Suprapubic skin (tissue), 4 donors: ENCODE results near the gene SLC35G3. TPM values are rescaled to one million over a fixed set of nuclear protein-coding genes. Genes with fewer than 3 reads are reported as not detected.
"Not testable (repeated sequence)": the region's sequence is repeated elsewhere in the genome, so short reads cannot be mapped to it uniquely, and the experiment has no call there.

ENCODE experiments used
- DNase-seq, 2 donors: peaks; one replicate each; pipeline ENCODE4 v3.0.0-alpha.2; 2019; ENCODE audit warnings: low spot score in 2 of 2
- H3K27ac ChIP-seq: fragments of 200-600 bp; sonication (generic); one replicate; pipeline ENCODE4 v1.5.1; 2019
- H3K27me3 ChIP-seq: fragments of 200-600 bp; sonication (generic); one replicate; pipeline ENCODE4 v1.5.1; 2019
- H3K36me3 ChIP-seq: fragments of 200-600 bp; sonication (generic); one replicate; pipeline ENCODE4 v1.5.1; 2019
- H3K4me1 ChIP-seq: fragments of 200-600 bp; sonication (generic); one replicate; pipeline ENCODE4 v1.5.1; 2019
- H3K4me3 ChIP-seq: fragments of 200-600 bp; sonication (generic); one replicate; pipeline ENCODE4 v1.5.1; 2019; ENCODE audit warnings: mild to moderate bottlenecking
- H3K9me3 ChIP-seq: fragments of 200-600 bp; sonication (generic); one replicate; pipeline ENCODE4 v1.5.1; 2019
- CTCF ChIP-seq, 2 donors: fragments of 200-600 bp in 1 of 2; fragments of 450-650 bp in 1 of 2; sonication (generic) in 1 of 2; IDR thresholded peaks; one replicate each; pipeline ENCODE4 v1.5.1; 2016 to 2019; ENCODE audit warnings: antibody characterized with exemption in 2 of 2, mild to moderate bottlenecking in 1 of 2, moderate library complexity in 1 of 2
- EP300 ChIP-seq: sonication (generic); formaldehyde crosslinking; IDR thresholded peaks from one replicate; pipeline ENCODE4 v1.6.1; 2017; ENCODE audit warnings: antibody characterized with exemption
- POLR2A ChIP-seq, 2 donors: fragments of 450-650 bp; IDR thresholded peaks; one replicate each; pipeline ENCODE4 v1.6.1; 2017; ENCODE audit warnings: antibody characterized with exemption in 2 of 2, mild to moderate bottlenecking in 2 of 2, moderate library complexity in 2 of 2
- POLR2AphosphoS5 ChIP-seq, 3 donors: sonication (generic); formaldehyde crosslinking; IDR thresholded peaks; one replicate each; pipeline ENCODE4 v1.6.1; 2017; ENCODE audit warnings: antibody characterized with exemption in 3 of 3
- WGBS: methylation state at CpG from one replicate; pipeline ENCODE4 v1.1.5; 2018; 5-methylcytosine and 5-hydroxymethylcytosine counted together
- total RNA-seq, 4 donors: library from RNA; depleted of rRNA; stranded (reverse); fragments of >200 nt; gene quantifications; one replicate each; pipeline ENCODE4 v1.1.0, GENCODE V29; 2016

SLC35G3 gene
- total RNA-seq, 4 donors from 2014 or later: not detected

- Histone ChIP-seq H3K27ac (no peak overlapping the region), H3K4me1 (no peaks in the 10 kb centered on the region), H3K36me3 (no peaks in the 10 kb centered on the region), H3K27me3 (peaks cover 7% of the 10 kb centered on the region), H3K9me3 (no peaks in the 10 kb centered on the region), H3K4me3 (no peak overlapping the region)
- WGBS: 43% methylated on average over 2 of the region's 2 CpGs
- TF ChIP-seq EP300 (no peak), CTCF (IDR thresholded peaks at IDR 0.05) (no peak), POLR2AphosphoS5 (IDR thresholded peaks at IDR 0.05) (no peak), POLR2A (IDR thresholded peaks at IDR 0.05) (no peak)
- DNase-seq: no peak
Measured at GRCh38 chr17:35188111-35188510, 6.1 kb downstream of the SLC35G3 start.

- DNase-seq: no peak
- Histone ChIP-seq H3K36me3 (no peaks in the 10 kb centered on the region), H3K4me3 (no peak overlapping the region), H3K27ac (no peak overlapping the region), H3K9me3 (no peaks in the 10 kb centered on the region), H3K4me1 (no peaks in the 10 kb centered on the region), H3K27me3 (peaks cover 7% of the 10 kb centered on the region)
- WGBS: 77% methylated on average over 2 of the region's 2 CpGs
- TF ChIP-seq CTCF (IDR thresholded peaks at IDR 0.05): no peak
- no peak for TF ChIP-seq POLR2AphosphoS5 (IDR thresholded peaks at IDR 0.05)
- TF ChIP-seq EP300: no peak
- no peak for TF ChIP-seq POLR2A (IDR thresholded peaks at IDR 0.05)
Measured at GRCh38 chr17:35187481-35187880, 6.7 kb downstream of the SLC35G3 start.

- TF ChIP-seq POLR2AphosphoS5 (IDR thresholded peaks at IDR 0.05) (no peak), CTCF (IDR thresholded peaks at IDR 0.05) (no peak), EP300 (no peak), POLR2A (IDR thresholded peaks at IDR 0.05) (no peak)
- Histone ChIP-seq H3K4me3 (no peak overlapping the region), H3K4me1 (no peaks in the 10 kb centered on the region), H3K27ac (no peak overlapping the region), H3K36me3 (no peaks in the 10 kb centered on the region), H3K27me3 (peaks cover 7% of the 10 kb centered on the region), H3K9me3 (no peaks in the 10 kb centered on the region)
- WGBS: 36% methylated on average over 1 of the region's 1 CpG
- DNase-seq: no peak
Measured at GRCh38 chr17:35185849-35186248, 8.3 kb downstream of the SLC35G3 start.

GRCh38 chr17:35184274-35184673 is 9.9 kb downstream of the SLC35G3 start:
- TF ChIP-seq POLR2A (IDR thresholded peaks at IDR 0.05) (no peak), CTCF (IDR thresholded peaks at IDR 0.05) (no peak), EP300 (no peak), POLR2AphosphoS5 (IDR thresholded peaks at IDR 0.05) (no peak)
- WGBS: 39% methylated on average over 3 of the region's 3 CpGs
- no peak for DNase-seq

GRCh38 chr17:35183332-35183731 is 10.9 kb downstream of the SLC35G3 start:
- Histone ChIP-seq H3K27me3 (peaks cover 7% of the 10 kb centered on the region), H3K9me3 (no peaks in the 10 kb centered on the region), H3K4me1 (no peaks in the 10 kb centered on the region), H3K4me3 (no peak overlapping the region), H3K36me3 (no peaks in the 10 kb centered on the region), H3K27ac (no peak overlapping the region)
- 59% methylated on average over 6 of the region's 6 CpGs for WGBS
- TF ChIP-seq EP300 (no peak), POLR2AphosphoS5 (IDR thresholded peaks at IDR 0.05) (no peak), POLR2A (IDR thresholded peaks at IDR 0.05) (no peak)
- no peak for DNase-seq

More at GRCh38 chr17:35184274-35184673, 9.9 kb downstream of the SLC35G3 start:
- H3K9me3 ChIP-seq: no peaks in the 10 kb centered on the region
- H3K27me3 ChIP-seq: peaks cover 7% of the 10 kb centered on the region
- no peak overlapping the region for H3K27ac ChIP-seq
- no peaks in the 10 kb centered on the region for H3K36me3 ChIP-seq
- no peak overlapping the region for H3K4me3 ChIP-seq
- H3K4me1 ChIP-seq: no peaks in the 10 kb centered on the region

- H3K4me1 ChIP-seq, H3K9me3 ChIP-seq, H3K36me3 ChIP-seq, DNase-seq, H3K27ac ChIP-seq, H3K4me3 ChIP-seq, H3K27me3 ChIP-seq: not testable (repeated sequence)
- 87% methylated on average over 5 of the region's 5 CpGs for WGBS
Measured at GRCh38 chr17:35179379-35179778, 14.8 kb downstream of the SLC35G3 start.
